CD14-positive monocyte (primary cell): ENCODE measurements around the gene DCAF6. TPM values are rescaled to one million over a fixed set of nuclear protein-coding genes. Genes with fewer than 3 reads are reported as not detected.

Source experiments
- DNase-seq, 3 donors: peaks; one replicate each; pipeline ENCODE4 v3.0.0-alpha.2; 2011 to 2022
- H2AFZ ChIP-seq: 2 replicates; pipeline ENCODE4 v1.6.0; 2012; ENCODE audit warnings: mild to moderate bottlenecking, low read depth, low read length, inconsistent platforms; ENCODE audit not compliant: insufficient read depth, poor library complexity, severe bottlenecking
- H3K27ac ChIP-seq, 2 donors: 1 replicate in 1 of 2; 2 replicates in 1 of 2; pipeline ENCODE4 v1.5.1; 2012 to 2013; ENCODE audit warnings: low read length in 2 of 2, control low read depth in 1 of 2, inconsistent platforms in 1 of 2, low read depth in 1 of 2, mild to moderate bottlenecking in 1 of 2
- H3K27me3 ChIP-seq, 2 donors: one replicate each; pipeline versions ENCODE4 v1.6.0 to v1.6.1; 2011 to 2013; ENCODE audit warnings: low read length in 2 of 2; ENCODE audit not compliant: control insufficient read depth in 2 of 2, insufficient read depth in 2 of 2
- H3K36me3 ChIP-seq, 2 donors: replicated peaks in 1 of 2; 1 replicate in 1 of 2; 2 replicates in 1 of 2; pipeline versions ENCODE4 v1.5.1 to v1.6.1; 2012 to 2013; ENCODE audit warnings: low read length in 2 of 2, control low read depth in 1 of 2, inconsistent platforms in 1 of 2, mild to moderate bottlenecking in 1 of 2; ENCODE audit not compliant: insufficient read depth in 2 of 2, control insufficient read depth in 1 of 2
- H3K4me1 ChIP-seq, 2 donors: 1 replicate in 1 of 2; 2 replicates in 1 of 2; pipeline versions ENCODE4 v1.5.1 to v1.6.1; 2012 to 2013; ENCODE audit warnings: low read length in 2 of 2, control low read depth in 1 of 2, inconsistent platforms in 1 of 2, mild to moderate bottlenecking in 1 of 2, moderate library complexity in 1 of 2; ENCODE audit not compliant: insufficient read depth in 2 of 2, control insufficient read depth in 1 of 2
- H3K4me2 ChIP-seq: replicated peaks from 2 replicates; pipeline ENCODE3; 2012; ENCODE audit warnings: low read length, moderate library complexity, mild to moderate bottlenecking; ENCODE audit not compliant: poor library complexity, severe bottlenecking; ENCODE audit errors: extremely low read depth
- H3K4me3 ChIP-seq, 3 experiments: fragments of 200-600 bp in 1 of 3; sonication (generic) in 1 of 3; replicated peaks in 1 of 3; 1 replicate in 2 of 3; 2 replicates in 1 of 3; pipeline ENCODE4 v1.5.1; 2011 to 2013; ENCODE audit warnings: low read length in 3 of 3, mild to moderate bottlenecking in 3 of 3, control low read depth in 2 of 3, low read depth in 2 of 3, inconsistent platforms in 1 of 3, moderate library complexity in 1 of 3
- H3K79me2 ChIP-seq: 2 replicates; pipeline ENCODE4 v1.6.0; 2012; ENCODE audit warnings: mild to moderate bottlenecking, control low read depth, inconsistent platforms, low read length, moderate library complexity; ENCODE audit not compliant: insufficient read depth
- H3K9ac ChIP-seq: 2 replicates; pipeline ENCODE4 v1.6.0; 2017; ENCODE audit warnings: low read length, mild to moderate bottlenecking; ENCODE audit not compliant: insufficient read depth, poor library complexity, severe bottlenecking
- H3K9me3 ChIP-seq, 2 donors: replicated peaks in 1 of 2; 1 replicate in 1 of 2; 2 replicates in 1 of 2; pipeline versions ENCODE4 v1.5.1 to v1.6.1; 2012 to 2013; ENCODE audit warnings: low read length in 2 of 2, control low read depth in 1 of 2; ENCODE audit not compliant: control insufficient read depth in 1 of 2, insufficient read depth in 1 of 2
- H4K20me1 ChIP-seq: 2 replicates; pipeline ENCODE4 v1.6.0; 2012; ENCODE audit warnings: mild to moderate bottlenecking, low read length, control low read depth, moderate library complexity; ENCODE audit not compliant: insufficient read depth
- H3K27ac Mint-ChIP-seq, 7 donors: one replicate each; pipeline ENCODE4 v1.8.0; 2020; ENCODE audit warnings: mild to moderate bottlenecking in 7 of 7, mixed read lengths in 7 of 7, moderate library complexity in 6 of 7, inconsistent platforms in 2 of 7
- H3K27me3 Mint-ChIP-seq, 3 donors: one replicate each; pipeline ENCODE4 v1.8.0; 2021 to 2022; ENCODE audit warnings: low read depth in 3 of 3, mild to moderate bottlenecking in 3 of 3, mixed read lengths in 3 of 3, moderate library complexity in 3 of 3, inconsistent platforms in 1 of 3
- H3K36me3 Mint-ChIP-seq, 2 donors: one replicate each; pipeline ENCODE4 v1.8.0; 2020; ENCODE audit warnings: mixed read lengths in 2 of 2, inconsistent platforms in 1 of 2, mild to moderate bottlenecking in 1 of 2
- H3K4me1 Mint-ChIP-seq: one replicate; pipeline ENCODE4 v1.8.0; 2020; ENCODE audit warnings: mild to moderate bottlenecking, mixed read lengths
- H3K4me3 Mint-ChIP-seq, 2 donors: one replicate each; pipeline ENCODE4 v1.8.0; 2020; ENCODE audit warnings: mild to moderate bottlenecking in 2 of 2, mixed read lengths in 2 of 2, moderate library complexity in 1 of 2
- H3K9me3 Mint-ChIP-seq, 7 donors: one replicate each; pipeline ENCODE4 v1.8.0; 2020 to 2022; ENCODE audit warnings: mixed read lengths in 7 of 7, mild to moderate bottlenecking in 6 of 7, moderate library complexity in 6 of 7, inconsistent platforms in 2 of 7
- WGBS: methylation state at CpG from one replicate; pipeline ENCODE4 v1.1.5; 2013; ENCODE audit warnings: missing lambda C conversion rate; ENCODE audit not compliant: insufficient coverage; 5-methylcytosine and 5-hydroxymethylcytosine counted together
- intact Hi-C, 2 donors: fragments of 100-400 bp; cut with micrococcal nuclease; formaldehyde crosslinking; loops; one replicate each; pipeline versions ENCODE4 v1.15.0 to v1.15.1; 2023
- polyA plus RNA-seq, 3 donors: library from polyadenylated mRNA; depleted of rRNA in 1 of 3; unstranded in 2 of 3; stranded (reverse) in 1 of 3; fragments of 300-500 nt in 2 of 3; fragments of >200 nt in 1 of 3; fragmentation: Illumina TruSeq in 2 of 3; gene quantifications; 1 replicate in 2 of 3; 2 replicates in 1 of 3; pipeline ENCODE4 v1.2.3, GENCODE V29; 2012 to 2021
- TF ChIP-seq, protein P1 (sequence below): fragments of 200-600 bp; IDR thresholded peaks from one replicate; pipeline ENCODE4 v1.8.0; 2022; ENCODE audit warnings: antibody characterized with exemption, mild to moderate bottlenecking

The DCAF6 gene
- polyA plus RNA-seq, 3 donors = 11.8 to 16.1 (median 11.9) TPM

GRCh38 chr1:167900907-167901306, 35.6 kb upstream of the DCAF6 start:
- no CpG with 5 or more reads among the region's 4 CpGs for WGBS
- no peaks in the 10 kb centered on the region for H3K27me3 ChIP-seq
- no peaks in the 10 kb centered on the region for H3K79me2 ChIP-seq
- no peak overlapping the region for H3K27ac ChIP-seq
- no peak overlapping the region for H3K4me2 ChIP-seq
- peaks cover 0 to 3% of the 10 kb centered on the region in 2 donors for H3K4me1 ChIP-seq
- intact Hi-C loops = no loop called here
- no peak overlapping the region for H3K4me3 ChIP-seq
- no peak overlapping the region for H2AFZ ChIP-seq
- no peaks in the 10 kb centered on the region for H3K9me3 ChIP-seq
- no peak overlapping the region for H3K27ac Mint-ChIP-seq
- H3K9me3 Mint-ChIP-seq = no peaks in the 10 kb centered on the region
- H3K36me3 Mint-ChIP-seq = no peaks in the 10 kb centered on the region
- no peak overlapping the region for H3K4me3 Mint-ChIP-seq
- H3K4me1 Mint-ChIP-seq = peaks cover 14% of the 10 kb centered on the region
- H3K36me3 ChIP-seq = no peaks in the 10 kb centered on the region
- H3K27me3 Mint-ChIP-seq = peaks cover 0 to 2% (median 2%) of the 10 kb centered on the region in 3 donors
- no peak for DNase-seq
- no peak overlapping the region for H3K9ac ChIP-seq
- TF ChIP-seq, protein P1, sequence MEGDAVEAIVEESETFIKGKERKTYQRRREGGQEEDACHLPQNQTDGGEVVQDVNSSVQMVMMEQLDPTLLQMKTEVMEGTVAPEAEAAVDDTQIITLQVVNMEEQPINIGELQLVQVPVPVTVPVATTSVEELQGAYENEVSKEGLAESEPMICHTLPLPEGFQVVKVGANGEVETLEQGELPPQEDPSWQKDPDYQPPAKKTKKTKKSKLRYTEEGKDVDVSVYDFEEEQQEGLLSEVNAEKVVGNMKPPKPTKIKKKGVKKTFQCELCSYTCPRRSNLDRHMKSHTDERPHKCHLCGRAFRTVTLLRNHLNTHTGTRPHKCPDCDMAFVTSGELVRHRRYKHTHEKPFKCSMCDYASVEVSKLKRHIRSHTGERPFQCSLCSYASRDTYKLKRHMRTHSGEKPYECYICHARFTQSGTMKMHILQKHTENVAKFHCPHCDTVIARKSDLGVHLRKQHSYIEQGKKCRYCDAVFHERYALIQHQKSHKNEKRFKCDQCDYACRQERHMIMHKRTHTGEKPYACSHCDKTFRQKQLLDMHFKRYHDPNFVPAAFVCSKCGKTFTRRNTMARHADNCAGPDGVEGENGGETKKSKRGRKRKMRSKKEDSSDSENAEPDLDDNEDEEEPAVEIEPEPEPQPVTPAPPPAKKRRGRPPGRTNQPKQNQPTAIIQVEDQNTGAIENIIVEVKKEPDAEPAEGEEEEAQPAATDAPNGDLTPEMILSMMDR = no peak
- H4K20me1 ChIP-seq = no peaks in the 10 kb centered on the region

- Mint-ChIP-seq H3K27me3 (peaks cover 0 to 2% (median 0%) of the 10 kb centered on the region in 3 donors), H3K9me3 (peaks cover 0 to 6% (median 5%) of the 10 kb centered on the region in 7 donors), H3K4me1 (peaks cover 15% of the 10 kb centered on the region), H3K27ac (no peak overlapping the region), H3K36me3 (no peaks in the 10 kb centered on the region), H3K4me3 (no peak overlapping the region)
- Histone ChIP-seq H3K36me3 (no peaks in the 10 kb centered on the region), H4K20me1 (no peaks in the 10 kb centered on the region), H3K4me2 (no peak overlapping the region), H3K9ac (no peak overlapping the region), H2AFZ (no peak overlapping the region), H3K27me3 (no peaks in the 10 kb centered on the region), H3K27ac (no peak overlapping the region), H3K79me2 (no peaks in the 10 kb centered on the region), H3K9me3 (peaks cover 5 to 6% of the 10 kb centered on the region in 2 donors), H3K4me3 (no peak overlapping the region), H3K4me1 (peaks cover 0 to 3% of the 10 kb centered on the region in 2 donors)
- 100% methylated on average over 2 of the region's 4 CpGs for WGBS
- TF ChIP-seq, protein P1 = no peak
- intact Hi-C loops = no loop called here
- no peak for DNase-seq
Measured at GRCh38 chr1:167904652-167905130, 31.8 kb upstream of the DCAF6 start.
